ENCODE results near the gene SLC5A9.

DNA sequence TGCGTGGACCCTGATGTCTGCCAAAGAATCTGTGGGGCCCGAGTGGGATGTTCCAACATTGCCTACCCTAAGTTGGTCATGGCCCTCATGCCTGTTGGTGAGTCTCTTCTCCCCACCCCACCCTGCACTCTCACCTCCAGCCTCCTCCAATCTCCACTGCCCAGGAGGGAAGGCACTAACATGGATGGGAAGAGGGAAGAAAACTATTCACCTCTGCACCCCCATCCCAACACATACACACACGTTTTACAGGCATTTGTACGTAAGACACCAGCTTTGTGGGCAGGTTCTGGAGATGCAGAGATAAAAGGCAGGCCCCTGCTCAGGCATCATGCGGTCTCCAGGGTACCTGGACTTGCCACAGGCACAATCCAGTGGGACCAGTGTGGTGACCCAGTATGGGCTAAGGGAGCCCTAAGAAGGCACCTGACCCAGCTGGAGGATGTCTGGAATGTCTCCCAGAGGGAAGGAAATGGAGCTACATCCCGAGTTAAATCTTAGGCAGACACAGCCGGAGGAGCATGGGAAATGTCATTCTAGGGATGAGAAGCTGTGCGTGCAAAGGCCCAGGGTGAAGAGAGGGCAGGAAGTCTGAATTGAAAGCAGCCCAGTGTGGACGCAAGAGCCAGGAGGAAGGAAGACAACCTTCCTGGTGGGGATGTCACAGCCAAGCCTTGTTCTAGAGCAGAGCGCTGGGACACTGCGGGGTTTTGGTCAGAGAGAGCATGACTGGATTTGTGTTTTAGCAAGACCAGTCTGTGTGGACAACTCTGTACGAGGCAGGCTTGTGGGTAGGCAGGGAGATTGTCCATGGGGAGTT, 11.4 kb downstream of the SLC5A9 start:
- TF ChIP-seq BHLHE40 (IDR thresholded peaks at IDR 0.05; ENCODE audit: low read depth, low read length) (no peak), JUNB (IDR thresholded peaks at IDR 0.05) (no peak), RCOR1 (IDR thresholded peaks at IDR 0.05; ENCODE audit: low read depth, low read length) (no peak), HOXA7 (CRISPR knock-in tag; IDR thresholded peaks at IDR 0.05) (no peak)
- TF ChIP-seq, protein P1, sequence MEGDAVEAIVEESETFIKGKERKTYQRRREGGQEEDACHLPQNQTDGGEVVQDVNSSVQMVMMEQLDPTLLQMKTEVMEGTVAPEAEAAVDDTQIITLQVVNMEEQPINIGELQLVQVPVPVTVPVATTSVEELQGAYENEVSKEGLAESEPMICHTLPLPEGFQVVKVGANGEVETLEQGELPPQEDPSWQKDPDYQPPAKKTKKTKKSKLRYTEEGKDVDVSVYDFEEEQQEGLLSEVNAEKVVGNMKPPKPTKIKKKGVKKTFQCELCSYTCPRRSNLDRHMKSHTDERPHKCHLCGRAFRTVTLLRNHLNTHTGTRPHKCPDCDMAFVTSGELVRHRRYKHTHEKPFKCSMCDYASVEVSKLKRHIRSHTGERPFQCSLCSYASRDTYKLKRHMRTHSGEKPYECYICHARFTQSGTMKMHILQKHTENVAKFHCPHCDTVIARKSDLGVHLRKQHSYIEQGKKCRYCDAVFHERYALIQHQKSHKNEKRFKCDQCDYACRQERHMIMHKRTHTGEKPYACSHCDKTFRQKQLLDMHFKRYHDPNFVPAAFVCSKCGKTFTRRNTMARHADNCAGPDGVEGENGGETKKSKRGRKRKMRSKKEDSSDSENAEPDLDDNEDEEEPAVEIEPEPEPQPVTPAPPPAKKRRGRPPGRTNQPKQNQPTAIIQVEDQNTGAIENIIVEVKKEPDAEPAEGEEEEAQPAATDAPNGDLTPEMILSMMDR (IDR thresholded peaks at IDR 0.05): no peak

Data from A549 (cell line).